NOMO-1 treated with dmso at 0.1 percent for 144 hours (cell line): Measurements from ENCODE around the gene KDM5A.
"Not testable (repeated sequence)": the region's sequence is repeated elsewhere in the genome, so short reads cannot be mapped to it uniquely, and the experiment has no call there.

Source experiments
- DNase-seq: peaks from one replicate; lab custom pipeline; 2025; ENCODE audit not compliant: unreplicated experiment; lab: John Stamatoyannopoulos, UW

The KDM5A gene

GRCh38 chr12:389142-390096, at the start of gene KDM5A:
KDM5A (minus strand) TSS chr12:389320; CDS start chr12:389091, 229 bp downstream.
- no peak for DNase-seq

GRCh38 chr12:435737-436136, 46.6 kb upstream of the KDM5A start:
- not testable (repeated sequence) for DNase-seq

- no peak for DNase-seq
Observed at GRCh38 chr12:422526-422925, 33.4 kb upstream of the KDM5A start.

GRCh38 chr12:418432-418831, 29.3 kb upstream of the KDM5A start:
- DNase-seq: no peak

GRCh38 chr12:414859-415258, 25.7 kb upstream of the KDM5A start:
- DNase-seq: no peak

GRCh38 chr12:402029-402389, 12.9 kb upstream of the KDM5A start:
- DNase-seq: no peak

- no peak for DNase-seq
Observed at GRCh38 chr12:401235-402028, 12.3 kb upstream of the KDM5A start, which contains the start of gene CCDC77. CCDC77 (plus strand) TSS chr12:401644; CDS start chr12:409384, 7,740 bp downstream.

GRCh38 chr12:400828-401227, 11.7 kb upstream of the KDM5A start:
- no peak for DNase-seq

- no peak for DNase-seq
Observed at GRCh38 chr12:388541-389141, 479 bp downstream of the KDM5A start.

- DNase-seq: no peak
Observed at GRCh38 chr12:388012-388411, 1.1 kb downstream of the KDM5A start.

GRCh38 chr12:386651-387050, 2.5 kb downstream of the KDM5A start:
- no peak for DNase-seq

GRCh38 chr12:370739-371485, 18.2 kb downstream of the KDM5A start:
- DNase-seq: not testable (repeated sequence)

- no peak for DNase-seq
Observed at GRCh38 chr12:367972-368371, 21.1 kb downstream of the KDM5A start.

GRCh38 chr12:366820-367219, 22.3 kb downstream of the KDM5A start:
- no peak for DNase-seq

GRCh38 chr12:359091-359490, 30.0 kb downstream of the KDM5A start:
- no peak for DNase-seq

- no peak for DNase-seq
Observed at GRCh38 chr12:356276-356988, 32.7 kb downstream of the KDM5A start.

- DNase-seq: not testable (repeated sequence)
Observed at GRCh38 chr12:351197-351596, 37.9 kb downstream of the KDM5A start.

GRCh38 chr12:349625-350024, 39.5 kb downstream of the KDM5A start:
- not testable (repeated sequence) for DNase-seq

GRCh38 chr12:343036-343435, 46.1 kb downstream of the KDM5A start:
- DNase-seq: not testable (repeated sequence)

GRCh38 chr12:337039-337438, 52.1 kb downstream of the KDM5A start:
- DNase-seq: no peak
